Measurements from ENCODE around the gene NRROS.
"Not testable (repeated sequence)": the region's sequence is repeated elsewhere in the genome, so short reads cannot be mapped to it uniquely, and the experiment has no call there.

The NRROS gene

GRCh38 chr3:196639483-196640296 is at the start of gene NRROS:
TSS of gene NRROS (plus strand) at chr3:196639694. CDS start at chr3:196654540, 14,846 bp downstream.
- FAIRE-seq (no peak), DNase-seq (ENCODE audit: low spot score) (no peak)

DNA sequence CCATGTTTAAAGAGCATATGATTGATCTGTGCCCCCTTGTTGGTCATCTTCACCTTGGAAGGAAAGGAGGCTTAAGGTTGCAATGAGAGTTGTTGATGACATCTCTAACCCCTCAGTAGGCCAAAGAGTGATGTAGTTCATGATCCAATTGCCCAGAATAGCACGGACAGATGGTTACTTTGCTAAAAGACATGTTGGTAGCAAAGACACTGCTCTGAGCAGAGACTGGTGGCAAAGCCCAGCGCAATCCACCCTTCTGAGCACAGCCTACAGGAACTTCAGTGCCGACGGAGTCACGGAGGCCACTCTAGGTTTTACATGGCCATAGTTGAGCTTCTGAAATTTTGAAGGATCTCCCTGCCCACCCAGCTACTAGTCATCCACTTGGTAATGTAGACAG is 49.2 kb upstream of the NRROS start:
- DNase-seq (ENCODE audit: low spot score) (no peak), FAIRE-seq (no peak)

- FAIRE-seq (no peak), DNase-seq (ENCODE audit: low spot score) (no peak)
These were observed 43.1 kb upstream of the NRROS start for GRCh38 chr3:196596355-196596754.

DNA sequence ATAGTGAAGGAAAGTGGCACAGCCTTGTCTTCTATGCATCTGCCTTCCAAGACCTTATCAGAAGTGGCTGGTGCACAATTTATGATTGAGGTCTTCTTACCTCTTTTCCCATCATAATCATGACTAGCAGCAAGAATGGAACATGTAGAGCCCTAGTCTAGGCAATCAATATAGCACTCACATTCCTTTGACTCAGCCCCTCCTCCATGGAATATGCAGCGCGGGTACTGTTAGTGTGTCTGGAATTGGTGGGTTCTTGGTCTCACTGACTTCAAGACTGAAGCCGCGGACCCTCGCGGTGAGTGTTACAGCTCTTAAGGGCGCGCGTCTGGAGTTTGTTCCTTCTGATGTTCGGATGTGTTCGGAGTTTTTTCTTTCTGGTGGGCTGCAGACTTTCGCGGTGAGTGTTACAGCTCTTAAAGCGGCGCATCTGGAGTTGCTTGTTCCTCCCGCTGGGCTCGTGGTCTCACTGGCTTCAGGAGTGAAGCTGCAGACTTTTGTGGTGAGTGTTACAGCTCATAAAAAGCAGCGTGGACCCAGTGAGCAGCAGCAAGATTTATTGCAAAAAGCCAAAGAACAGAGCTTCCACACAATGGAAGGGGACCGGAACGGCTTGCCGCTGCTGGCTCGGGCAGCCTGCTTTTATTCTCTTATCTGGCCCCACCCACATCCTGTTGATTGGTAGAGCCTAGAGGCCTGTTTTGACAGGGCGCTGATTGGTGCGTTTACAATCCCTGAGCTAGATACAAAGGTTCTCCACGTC is 41.3 kb upstream of the NRROS start:
- not testable (repeated sequence) for FAIRE-seq; DNase-seq (ENCODE audit: low spot score)

- DNase-seq (ENCODE audit: low spot score) = no peak
- no peak for FAIRE-seq
These were observed 39.8 kb upstream of the NRROS start for GRCh38 chr3:196599734-196600128.

GRCh38 chr3:196600359-196600758 is 39.1 kb upstream of the NRROS start:
- FAIRE-seq (no peak), DNase-seq (ENCODE audit: low spot score) (no peak)

GRCh38 chr3:196602673-196603072 is 36.8 kb upstream of the NRROS start:
- no peak for FAIRE-seq
- no peak for DNase-seq (ENCODE audit: low spot score)

DNA sequence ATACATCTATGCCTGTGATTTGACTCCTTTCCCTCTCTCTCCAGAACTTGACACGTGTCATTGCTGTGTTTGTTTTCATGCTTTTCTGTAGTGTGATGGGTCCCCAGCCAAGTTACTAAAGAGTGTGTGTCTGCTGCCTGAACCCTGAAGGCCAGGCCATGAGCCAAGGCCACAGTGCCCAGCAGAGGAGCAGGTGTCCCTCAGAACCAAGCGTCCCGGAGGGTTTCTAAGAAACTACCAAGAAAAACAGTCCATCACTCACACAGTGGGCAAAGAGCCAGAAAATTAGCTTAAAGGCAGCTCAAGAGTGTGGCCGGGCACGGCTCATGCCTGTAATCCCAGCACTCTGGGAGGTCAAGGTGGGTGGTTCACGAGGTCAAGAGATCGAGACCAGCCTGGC is 35.8 kb upstream of the NRROS start:
- no peak for DNase-seq (ENCODE audit: low spot score)
- FAIRE-seq = no peak

DNA sequence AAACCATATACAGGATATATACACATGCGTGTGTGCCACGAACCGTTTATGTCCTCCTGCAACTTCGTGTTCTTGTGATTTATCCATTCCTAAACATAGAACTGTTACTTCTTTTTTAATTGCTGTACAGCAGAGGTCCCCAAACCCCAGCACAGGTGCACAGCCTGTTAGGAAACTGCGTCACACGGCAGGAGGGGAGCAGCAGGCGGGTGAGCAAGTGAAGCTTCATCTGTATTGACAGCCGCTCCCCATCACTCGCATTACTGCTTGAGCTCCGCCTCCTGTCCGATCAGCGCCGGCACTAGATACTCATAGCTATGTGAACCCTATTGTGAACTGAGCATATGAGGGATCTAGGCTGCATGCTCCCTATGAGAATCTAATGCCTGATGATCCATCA is 34.9 kb upstream of the NRROS start:
- DNase-seq (ENCODE audit: low spot score) (no peak), FAIRE-seq (no peak)

- no peak for FAIRE-seq
- no peak for DNase-seq (ENCODE audit: low spot score)
These were observed 30.8 kb upstream of the NRROS start for GRCh38 chr3:196608693-196609092.

DNA sequence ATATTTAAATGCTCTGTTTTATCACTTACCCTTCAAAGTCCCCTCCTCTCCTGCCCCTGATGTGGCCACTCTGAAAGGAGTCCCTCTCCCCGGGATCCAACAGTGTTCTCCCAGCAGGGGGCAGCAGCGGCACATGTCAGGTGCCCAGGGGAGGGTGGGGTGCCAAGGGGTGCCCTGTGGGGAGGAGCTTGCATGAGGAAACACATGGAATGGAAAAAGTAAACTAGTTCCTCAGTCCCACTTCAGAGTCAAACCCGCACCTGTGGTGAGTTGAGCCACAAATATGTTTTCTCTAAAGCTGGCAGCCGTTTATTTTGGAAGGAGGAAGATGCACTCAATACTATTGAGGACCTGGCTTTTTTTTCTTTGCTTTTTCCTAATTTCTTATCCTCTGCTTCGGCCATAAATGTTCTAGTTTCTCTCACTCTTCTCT is 30.1 kb upstream of the NRROS start:
- FAIRE-seq = no peak
- DNase-seq (ENCODE audit: low spot score) = peak; percentile 56

GRCh38 chr3:196609805-196610515 is 29.5 kb upstream of the NRROS start:
- DNase-seq (ENCODE audit: low spot score) = no peak
- no peak for FAIRE-seq

- no peak for FAIRE-seq
- DNase-seq (ENCODE audit: low spot score) = no peak
These were observed 27.6 kb upstream of the NRROS start for GRCh38 chr3:196611761-196612483.

- DNase-seq (ENCODE audit: low spot score); FAIRE-seq: not testable (repeated sequence)
These were observed 24.3 kb upstream of the NRROS start for GRCh38 chr3:196615234-196615633.

- DNase-seq (ENCODE audit: low spot score) (no peak), FAIRE-seq (no peak)
These were observed 22.2 kb upstream of the NRROS start for GRCh38 chr3:196617256-196617655.

GRCh38 chr3:196619223-196619622 is 20.3 kb upstream of the NRROS start:
- DNase-seq (ENCODE audit: low spot score) (no peak), FAIRE-seq (no peak)

GRCh38 chr3:196619627-196620026 is 19.9 kb upstream of the NRROS start:
- FAIRE-seq; DNase-seq (ENCODE audit: low spot score): not testable (repeated sequence)

GRCh38 chr3:196620161-196620604 is 19.3 kb upstream of the NRROS start:
- FAIRE-seq (no peak), DNase-seq (ENCODE audit: low spot score) (no peak)

GRCh38 chr3:196620684-196621083 is 18.8 kb upstream of the NRROS start:
- FAIRE-seq (no peak), DNase-seq (ENCODE audit: low spot score) (no peak)

GRCh38 chr3:196621611-196622010 is 17.9 kb upstream of the NRROS start:
- DNase-seq (ENCODE audit: low spot score) = no peak
- no peak for FAIRE-seq

Measured in RCC 7860 (cell line).